H9 (cell line): Measurements from ENCODE around the gene JAK2. TPM values are rescaled to one million over a fixed set of nuclear protein-coding genes. Genes with fewer than 3 reads are reported as not detected.

Source experiments
- DNase-seq: peaks from one replicate; pipeline ENCODE4 v3.0.0-alpha.2; 2017
- H2AFZ ChIP-seq: one replicate; pipeline ENCODE4 v1.6.1; 2013; ENCODE audit warnings: mild to moderate bottlenecking, low read length, control low read depth, moderate library complexity
- H2AK5ac ChIP-seq: 2 replicates; pipeline ENCODE4 v1.6.1; 2013; ENCODE audit warnings: low read length, control low read depth, mixed read lengths; ENCODE audit not compliant: insufficient read length
- H2BK120ac ChIP-seq: one replicate; pipeline ENCODE4 v1.6.1; 2013; ENCODE audit warnings: low read depth, mild to moderate bottlenecking, low read length, control low read depth, inconsistent platforms; ENCODE audit not compliant: poor library complexity, severe bottlenecking
- H2BK12ac ChIP-seq: 2 replicates; pipeline ENCODE4 v1.6.1; 2013; ENCODE audit warnings: low read length, control low read depth, mixed read lengths, low read depth; ENCODE audit not compliant: insufficient read length
- H2BK15ac ChIP-seq: 2 replicates; pipeline ENCODE4 v1.6.1; 2013; ENCODE audit warnings: low read depth, low read length, control low read depth
- H2BK20ac ChIP-seq: one replicate; pipeline ENCODE4 v1.6.1; 2013; ENCODE audit warnings: low read depth, mild to moderate bottlenecking, low read length, control low read depth, inconsistent platforms; ENCODE audit not compliant: poor library complexity, severe bottlenecking
- H2BK5ac ChIP-seq: 2 replicates; pipeline ENCODE4 v1.6.1; 2013; ENCODE audit warnings: low read length, control low read depth, mixed read lengths; ENCODE audit not compliant: insufficient read length
- H3K14ac ChIP-seq: 2 replicates; pipeline ENCODE4 v1.6.1; 2013; ENCODE audit warnings: low read length, control low read depth; ENCODE audit not compliant: insufficient read depth
- H3K18ac ChIP-seq: 2 replicates; pipeline ENCODE4 v1.6.1; 2013; ENCODE audit warnings: low read depth, mild to moderate bottlenecking, mixed read lengths, low read length, control low read depth; ENCODE audit not compliant: insufficient read length
- H3K23ac ChIP-seq: 2 replicates; pipeline ENCODE4 v1.6.1; 2013; ENCODE audit warnings: low read length, control low read depth, mixed read lengths, low read depth; ENCODE audit not compliant: insufficient read length
- H3K23me2 ChIP-seq: 2 replicates; pipeline ENCODE4 v1.6.1; 2013; ENCODE audit warnings: low read depth, mild to moderate bottlenecking, mixed read lengths, low read length, control low read depth; ENCODE audit not compliant: insufficient read length, poor library complexity, severe bottlenecking
- H3K27ac ChIP-seq: 2 replicates; pipeline ENCODE4 v1.5.1; 2013; ENCODE audit warnings: low read length, control low read depth, mixed read lengths, low read depth; ENCODE audit not compliant: insufficient read length
- H3K27me3 ChIP-seq: 2 replicates; pipeline ENCODE4 v1.6.1; 2013; ENCODE audit warnings: low read length, control low read depth, inconsistent platforms; ENCODE audit not compliant: insufficient read depth
- H3K4ac ChIP-seq: 2 replicates; pipeline ENCODE4 v1.6.1; 2013; ENCODE audit warnings: low read depth, mild to moderate bottlenecking, control low read depth, inconsistent platforms, low read length, moderate library complexity
- H3K4me1 ChIP-seq: 2 replicates; pipeline ENCODE4 v1.6.1; 2013; ENCODE audit warnings: low read length, control low read depth, inconsistent platforms; ENCODE audit not compliant: insufficient read depth
- H3K4me2 ChIP-seq: 2 replicates; pipeline ENCODE4 v1.6.1; 2013; ENCODE audit warnings: low read length, control low read depth, mixed read lengths; ENCODE audit not compliant: insufficient read length, insufficient read depth
- H3K56ac ChIP-seq: 2 replicates; pipeline ENCODE4 v1.6.1; 2013; ENCODE audit warnings: low read depth, mild to moderate bottlenecking, mixed read lengths, low read length, control low read depth; ENCODE audit not compliant: insufficient read length
- H3K79me1 ChIP-seq: 2 replicates; pipeline ENCODE4 v1.6.1; 2013; ENCODE audit warnings: low read depth, mild to moderate bottlenecking, moderate library complexity, low read length, control low read depth, inconsistent platforms; ENCODE audit not compliant: insufficient read depth, poor library complexity, severe bottlenecking
- H3K79me2 ChIP-seq: 2 replicates; pipeline ENCODE4 v1.6.1; 2013; ENCODE audit warnings: low read length, control low read depth, inconsistent platforms; ENCODE audit not compliant: insufficient read depth
- H3K9ac ChIP-seq: 2 replicates; pipeline ENCODE4 v1.6.1; 2013; ENCODE audit warnings: low read length, control low read depth, mixed read lengths; ENCODE audit not compliant: insufficient read length; ENCODE audit errors: extremely low read depth
- H3K9me3 ChIP-seq: one replicate; pipeline ENCODE4 v1.6.1; 2013; ENCODE audit warnings: low read depth, low read length, inconsistent platforms; ENCODE audit not compliant: control insufficient read depth
- H3T11ph ChIP-seq: one replicate; pipeline ENCODE4 v1.6.1; 2013; ENCODE audit warnings: mild to moderate bottlenecking, low read length, control low read depth, inconsistent platforms
- H4K20me1 ChIP-seq: one replicate; pipeline ENCODE4 v1.6.1; 2013; ENCODE audit not compliant: control insufficient read depth, insufficient read length, insufficient read depth
- H4K5ac ChIP-seq: 2 replicates; pipeline ENCODE4 v1.6.1; 2013; ENCODE audit warnings: low read depth, mild to moderate bottlenecking, mixed read lengths, low read length, control low read depth; ENCODE audit not compliant: insufficient read length
- H4K8ac ChIP-seq: replicated peaks from 2 replicates; pipeline ENCODE4 v1.6.1; 2013; ENCODE audit warnings: low read length, control low read depth, mixed read lengths, low read depth; ENCODE audit not compliant: insufficient read length
- H4K91ac ChIP-seq: 2 replicates; pipeline ENCODE4 v1.6.1; 2013; ENCODE audit warnings: low read depth, mild to moderate bottlenecking, moderate library complexity, mixed read lengths, low read length, control low read depth; ENCODE audit not compliant: insufficient read length
- H3K27ac Mint-ChIP-seq, 3 experiments: 2 replicates in 2 of 3; 3 replicates in 1 of 3; pipeline ENCODE4 v1.8.0; 2020 to 2021; ENCODE audit warnings: mixed read lengths in 3 of 3, mild to moderate bottlenecking in 1 of 3, moderate library complexity in 1 of 3
- H3K27me3 Mint-ChIP-seq: 2 replicates; pipeline ENCODE4 v1.8.0; 2021; ENCODE audit warnings: low read depth, mild to moderate bottlenecking, moderate library complexity, mixed read lengths
- H3K36me3 Mint-ChIP-seq, 3 experiments: 2 replicates in 2 of 3; 3 replicates in 1 of 3; pipeline ENCODE4 v1.8.0; 2020 to 2021; ENCODE audit warnings: low read depth in 3 of 3, mixed read lengths in 3 of 3; ENCODE audit not compliant: insufficient read depth in 1 of 3
- H3K4me1 Mint-ChIP-seq, 2 experiments: 2 replicates each; pipeline ENCODE4 v1.8.0; 2020; ENCODE audit warnings: mixed read lengths in 2 of 2
- H3K4me3 Mint-ChIP-seq, 2 experiments: 2 replicates in 1 of 2; 3 replicates in 1 of 2; pipeline ENCODE4 v1.8.0; 2020 to 2021; ENCODE audit warnings: mild to moderate bottlenecking in 2 of 2, mixed read lengths in 2 of 2, moderate library complexity in 1 of 2
- H3K9me3 Mint-ChIP-seq, 2 experiments: 2 replicates in 1 of 2; 3 replicates in 1 of 2; pipeline ENCODE4 v1.8.0; 2020; ENCODE audit warnings: mild to moderate bottlenecking in 2 of 2, mixed read lengths in 2 of 2, moderate library complexity in 1 of 2
- WGBS: extraction: QIAGEN DNeasy Blood & Tissue Kit; methylation state at CpG from one replicate; pipeline ENCODE4 v1.1.7; 2013; ENCODE audit warnings: missing lambda C conversion rate, low lambda C conversion rate, mixed read lengths; ENCODE audit not compliant: insufficient read length; ENCODE audit errors: extremely low coverage; 5-methylcytosine and 5-hydroxymethylcytosine counted together
- total RNA-seq: library from RNA; stranded (reverse); gene quantifications from 2 replicates; pipeline ENCODE4 v1.2.1, GENCODE V29; 2021
- TF ChIP-seq, protein P1 (sequence below): fragments of 200-600 bp; sonication (generic); conservative IDR thresholded peaks from 3 replicates; pipeline ENCODE4 v1.8.0; 2021; ENCODE audit warnings: antibody characterized with exemption, mild to moderate bottlenecking

JAK2 gene
- total RNA-seq, 1 experiment from 2014 or later = 3.4 TPM

- Histone ChIP-seq H3K14ac (no peak overlapping the region), H4K20me1 (no peaks in the 10 kb centered on the region), H3T11ph (no peak overlapping the region), H2BK120ac (no peak overlapping the region), H2BK20ac (no peak overlapping the region), H3K4me1 (no peaks in the 10 kb centered on the region; the same call in 1 of the 2 replicates), H2BK5ac (no peak overlapping the region), H3K9ac (no peak overlapping the region), H3K27ac (no peak overlapping the region), H2BK15ac (no peak overlapping the region), H2AFZ (no peak overlapping the region), H3K9me3 (no peaks in the 10 kb centered on the region), H4K5ac (no peak overlapping the region), H4K91ac (no peak overlapping the region), H2AK5ac (no peak overlapping the region), H3K23ac (no peak overlapping the region), H3K27me3 (no peaks in the 10 kb centered on the region), H3K18ac (no peak overlapping the region), H3K79me1 (no peaks in the 10 kb centered on the region), H3K4ac (no peak overlapping the region), H3K4me2 (no peak overlapping the region), H3K56ac (no peak overlapping the region), H3K79me2 (no peaks in the 10 kb centered on the region), H4K8ac (no peak overlapping the region), H3K23me2 (no peaks in the 10 kb centered on the region), H2BK12ac (no peak overlapping the region)
- DNase-seq = no peak
- WGBS = no CpG with 5 or more reads among the region's 1 CpG
- Mint-ChIP-seq H3K4me3 (no peak overlapping the region), H3K9me3 (no peaks in the 10 kb centered on the region), H3K36me3 (no peaks in the 10 kb centered on the region), H3K27ac (no peak overlapping the region), H3K4me1 (peaks cover 0 to 3% of the 10 kb centered on the region in 2 experiments; a peak in 1 of 4 replicates), H3K27me3 (no peaks in the 10 kb centered on the region)
- TF ChIP-seq, protein P1, sequence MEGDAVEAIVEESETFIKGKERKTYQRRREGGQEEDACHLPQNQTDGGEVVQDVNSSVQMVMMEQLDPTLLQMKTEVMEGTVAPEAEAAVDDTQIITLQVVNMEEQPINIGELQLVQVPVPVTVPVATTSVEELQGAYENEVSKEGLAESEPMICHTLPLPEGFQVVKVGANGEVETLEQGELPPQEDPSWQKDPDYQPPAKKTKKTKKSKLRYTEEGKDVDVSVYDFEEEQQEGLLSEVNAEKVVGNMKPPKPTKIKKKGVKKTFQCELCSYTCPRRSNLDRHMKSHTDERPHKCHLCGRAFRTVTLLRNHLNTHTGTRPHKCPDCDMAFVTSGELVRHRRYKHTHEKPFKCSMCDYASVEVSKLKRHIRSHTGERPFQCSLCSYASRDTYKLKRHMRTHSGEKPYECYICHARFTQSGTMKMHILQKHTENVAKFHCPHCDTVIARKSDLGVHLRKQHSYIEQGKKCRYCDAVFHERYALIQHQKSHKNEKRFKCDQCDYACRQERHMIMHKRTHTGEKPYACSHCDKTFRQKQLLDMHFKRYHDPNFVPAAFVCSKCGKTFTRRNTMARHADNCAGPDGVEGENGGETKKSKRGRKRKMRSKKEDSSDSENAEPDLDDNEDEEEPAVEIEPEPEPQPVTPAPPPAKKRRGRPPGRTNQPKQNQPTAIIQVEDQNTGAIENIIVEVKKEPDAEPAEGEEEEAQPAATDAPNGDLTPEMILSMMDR = no peak
Measured at GRCh38 chr9:4973902-4974301, 11.2 kb upstream of the JAK2 start.
